H1 (cell line): ENCODE measurements around the gene LRP5. TPM values are rescaled to one million over a fixed set of nuclear protein-coding genes. Genes with fewer than 3 reads are reported as not detected.

Source experiments
- CTCF ChIA-PET: fragments of 300-600 bp; sonication (Branson Sonifier 250); formaldehyde crosslinking; loops from one replicate; lab custom pipeline; 2021; ENCODE audit not compliant: partially characterized antibody; lab: Charles Lee
- POLR2A ChIA-PET: fragments of 300-600 bp; sonication (Branson Sonifier 250); formaldehyde crosslinking; loops from one replicate; lab custom pipeline; 2021; ENCODE audit warnings: inconsistent platforms; ENCODE audit not compliant: partially characterized antibody; lab: Charles Lee
- DNase-seq, 2 experiments: peaks; one replicate each; pipeline versions ENCODE4 v3.0.0 to v3.0.0-alpha.2; 2010 to 2022; ENCODE audit warnings: low spot score in 2 of 2, low read depth in 1 of 2, mixed read lengths in 1 of 2
- FAIRE-seq: peaks from 2 replicates; lab custom pipeline; 2011; peaks lifted over from hg19 to GRCh38; lab: Jason Lieb, UNC
- H2AFZ ChIP-seq: 2 replicates; pipeline ENCODE4 v1.8.1; 2012; ENCODE audit warnings: low read length, inconsistent platforms
- H2AK5ac ChIP-seq: 2 replicates; pipeline ENCODE4 v1.6.1; 2013; ENCODE audit warnings: low read depth, low read length
- H2BK120ac ChIP-seq: replicated peaks from 2 replicates; pipeline ENCODE3; 2013; ENCODE audit warnings: low read depth, low read length, inconsistent platforms
- H2BK12ac ChIP-seq: 2 replicates; pipeline ENCODE4 v1.6.1; 2013; ENCODE audit warnings: low read depth, low read length
- H2BK15ac ChIP-seq: 2 replicates; pipeline ENCODE4 v1.6.1; 2013; ENCODE audit warnings: low read length
- H2BK20ac ChIP-seq: 2 replicates; pipeline ENCODE4 v1.6.1; 2013; ENCODE audit warnings: low read length
- H2BK5ac ChIP-seq: 2 replicates; pipeline ENCODE4 v1.6.1; 2013; ENCODE audit warnings: low read depth, low read length
- H3K14ac ChIP-seq: 2 replicates; pipeline ENCODE4 v1.6.1; 2013; ENCODE audit warnings: inconsistent platforms; ENCODE audit not compliant: insufficient read length
- H3K18ac ChIP-seq: 2 replicates; pipeline ENCODE4 v1.6.1; 2013; ENCODE audit warnings: low read length; ENCODE audit errors: extremely low read depth
- H3K23ac ChIP-seq: 2 replicates; pipeline ENCODE4 v1.6.1; 2013; ENCODE audit warnings: inconsistent platforms; ENCODE audit not compliant: insufficient read length
- H3K23me2 ChIP-seq: 2 replicates; pipeline ENCODE4 v1.6.1; 2013; ENCODE audit warnings: low read depth, low read length
- H3K27ac ChIP-seq: 2 replicates; pipeline ENCODE4 v1.6.1; 2011; ENCODE audit warnings: low read depth, low read length, inconsistent platforms
- H3K27me3 ChIP-seq, 4 experiments: replicated peaks in 1 of 4; 1 replicate in 1 of 4; 2 replicates in 3 of 4; pipeline versions ENCODE4 v1.6.1 to v1.8.1; 2011 to 2013; ENCODE audit warnings: low read length in 3 of 4, mild to moderate bottlenecking in 3 of 4, inconsistent platforms in 2 of 4, mixed read lengths in 2 of 4, moderate library complexity in 1 of 4; ENCODE audit not compliant: control insufficient read depth in 3 of 4, insufficient read depth in 3 of 4; ENCODE audit errors: extremely low read depth in 1 of 4
- H3K36me3 ChIP-seq, 4 experiments: 2 replicates each; pipeline versions ENCODE4 v1.6.1 to v1.8.1; 2011 to 2013; ENCODE audit warnings: mild to moderate bottlenecking in 4 of 4, low read length in 3 of 4, moderate library complexity in 2 of 4, control low read depth in 1 of 4, inconsistent platforms in 1 of 4; ENCODE audit not compliant: insufficient read depth in 4 of 4, control insufficient read depth in 2 of 4
- H3K4ac ChIP-seq: replicated peaks from 2 replicates; pipeline ENCODE3; 2013; ENCODE audit warnings: low read length, low read depth, mixed read lengths, inconsistent platforms; ENCODE audit not compliant: insufficient read length
- H3K4me1 ChIP-seq, 4 experiments: replicated peaks in 1 of 4; 1 replicate in 1 of 4; 2 replicates in 3 of 4; pipeline versions ENCODE4 v1.6.1 to v1.8.1; 2011 to 2013; ENCODE audit warnings: low read length in 3 of 4, inconsistent platforms in 2 of 4, mixed read lengths in 1 of 4; ENCODE audit not compliant: insufficient read depth in 4 of 4, control insufficient read depth in 3 of 4
- H3K4me2 ChIP-seq, 2 experiments: 2 replicates each; pipeline versions ENCODE4 v1.6.1 to v1.8.1; 2011 to 2013; ENCODE audit warnings: low read depth in 2 of 2, low read length in 2 of 2, control low read depth in 1 of 2, inconsistent platforms in 1 of 2, mild to moderate bottlenecking in 1 of 2; ENCODE audit not compliant: insufficient read depth in 1 of 2
- H3K4me3 ChIP-seq, 4 experiments: fragments of 200-600, 300-600 bp in 1 of 4; sonication (generic), shearing (Covaris generic), sonication (Bioruptor Twin) in 1 of 4; 2 replicates each; pipeline versions ENCODE4 v1.5.1 to v1.8.1; 2011 to 2016; ENCODE audit warnings: low read length in 4 of 4, low read depth in 3 of 4, control low read depth in 2 of 4, inconsistent platforms in 2 of 4, mild to moderate bottlenecking in 2 of 4, mixed read lengths in 1 of 4, moderate library complexity in 1 of 4; ENCODE audit not compliant: insufficient read depth in 2 of 4; ENCODE audit errors: extremely low read depth in 1 of 4
- H3K56ac ChIP-seq: replicated peaks from 2 replicates; pipeline ENCODE3; 2013; ENCODE audit warnings: low read depth, mild to moderate bottlenecking, mixed read lengths, low read length, inconsistent platforms; ENCODE audit not compliant: insufficient read length
- H3K79me1 ChIP-seq: 2 replicates; pipeline ENCODE4 v1.6.1; 2013; ENCODE audit warnings: low read depth, low read length, control low read depth
- H3K79me2 ChIP-seq, 2 experiments: 2 replicates each; pipeline versions ENCODE4 v1.6.1 to v1.8.1; 2012 to 2013; ENCODE audit warnings: low read length in 2 of 2, mild to moderate bottlenecking in 2 of 2, inconsistent platforms in 1 of 2; ENCODE audit not compliant: insufficient read depth in 2 of 2, control insufficient read depth in 1 of 2
- H3K9ac ChIP-seq, 4 experiments: replicated peaks in 1 of 4; 1 replicate in 1 of 4; 2 replicates in 3 of 4; pipeline versions ENCODE4 v1.6.1 to v1.8.1; 2011 to 2013; ENCODE audit warnings: low read depth in 3 of 4, low read length in 3 of 4, control low read depth in 2 of 4, mild to moderate bottlenecking in 2 of 4, moderate library complexity in 2 of 4, inconsistent platforms in 1 of 4; ENCODE audit errors: extremely low read depth in 1 of 4
- H3K9me3 ChIP-seq, 2 experiments: 2 replicates each; pipeline versions ENCODE4 v1.6.1 to v1.8.1; 2012 to 2013; ENCODE audit warnings: mild to moderate bottlenecking in 2 of 2, moderate library complexity in 2 of 2, control low read depth in 1 of 2, inconsistent platforms in 1 of 2, low read depth in 1 of 2, low read length in 1 of 2, mixed read lengths in 1 of 2; ENCODE audit not compliant: insufficient read depth in 2 of 2
- H4K20me1 ChIP-seq, 2 experiments: replicated peaks in 1 of 2; 2 replicates each; pipeline versions ENCODE3 to v1.8.1; 2011 to 2013; ENCODE audit warnings: inconsistent platforms in 2 of 2, low read length in 2 of 2, mild to moderate bottlenecking in 1 of 2; ENCODE audit not compliant: insufficient read depth in 2 of 2, control insufficient read depth in 1 of 2
- H4K5ac ChIP-seq: 2 replicates; pipeline ENCODE4 v1.6.1; 2013; ENCODE audit warnings: low read length, low read depth, mixed read lengths, inconsistent platforms; ENCODE audit not compliant: insufficient read length
- H4K8ac ChIP-seq: 2 replicates; pipeline ENCODE4 v1.8.0; 2013; ENCODE audit warnings: mild to moderate bottlenecking, moderate library complexity, low read length, inconsistent platforms; ENCODE audit not compliant: insufficient read depth; ENCODE audit errors: extremely low read depth
- H4K91ac ChIP-seq: replicated peaks from 2 replicates; pipeline ENCODE3; 2013; ENCODE audit warnings: low read length, mixed read lengths, inconsistent platforms; ENCODE audit not compliant: insufficient read length
- RXRA ChIP-seq: IDR thresholded peaks from 2 replicates; pipeline ENCODE4 v1.6.1; 2011; ENCODE audit warnings: low read depth, mild to moderate bottlenecking, low read length, moderate library complexity; ENCODE audit not compliant: insufficient read depth
- WGBS, 2 experiments: shearing (Covaris generic) in 1 of 2; methylation state at CpG; one replicate each; pipeline versions ENCODE4 v1.1.6 to v1.1.7; 2013 to 2015; ENCODE audit warnings: low lambda C conversion rate in 2 of 2, mixed read lengths in 2 of 2, inconsistent platforms in 1 of 2, low coverage in 1 of 2, missing lambda C conversion rate in 1 of 2; ENCODE audit not compliant: insufficient replicate concordance in 2 of 2, insufficient coverage in 1 of 2, insufficient read length in 1 of 2; ENCODE audit errors: extremely low coverage in 1 of 2, missing lambda C conversion rate in 1 of 2; 5-methylcytosine and 5-hydroxymethylcytosine counted together
- polyA plus RNA-seq, 7 experiments: library from polyadenylated mRNA; depleted of rRNA in 3 of 7; stranded (reverse) in 5 of 7; unstranded in 2 of 7; fragments of >200 nt in 5 of 7; fragments of 200-250 nt in 2 of 7; gene quantifications; 1 replicate in 5 of 7; 2 replicates in 1 of 7; 4 replicates in 1 of 7; pipeline versions ENCODE4 v1.2.1 to v1.2.3, GENCODE V29; 2011 to 2013; ENCODE audit warnings: missing spikeins in 2 of 7, mixed read lengths in 2 of 7
- total RNA-seq: library from RNA; stranded (reverse); fragmentation: NEBNext Ultra II Directional; extraction: Animal tissue kit (Norgen Biotek cat#: 25700); gene quantifications from 2 replicates; pipeline ENCODE4 v1.2.1, GENCODE V29; 2021

LRP5 gene
- total and polyA plus RNA-seq, 2 of the 8 experiments (the other 6 are each of a cell fraction or from before 2014, with no cell fraction given) = 19.0 to 38.9 TPM

DNA sequence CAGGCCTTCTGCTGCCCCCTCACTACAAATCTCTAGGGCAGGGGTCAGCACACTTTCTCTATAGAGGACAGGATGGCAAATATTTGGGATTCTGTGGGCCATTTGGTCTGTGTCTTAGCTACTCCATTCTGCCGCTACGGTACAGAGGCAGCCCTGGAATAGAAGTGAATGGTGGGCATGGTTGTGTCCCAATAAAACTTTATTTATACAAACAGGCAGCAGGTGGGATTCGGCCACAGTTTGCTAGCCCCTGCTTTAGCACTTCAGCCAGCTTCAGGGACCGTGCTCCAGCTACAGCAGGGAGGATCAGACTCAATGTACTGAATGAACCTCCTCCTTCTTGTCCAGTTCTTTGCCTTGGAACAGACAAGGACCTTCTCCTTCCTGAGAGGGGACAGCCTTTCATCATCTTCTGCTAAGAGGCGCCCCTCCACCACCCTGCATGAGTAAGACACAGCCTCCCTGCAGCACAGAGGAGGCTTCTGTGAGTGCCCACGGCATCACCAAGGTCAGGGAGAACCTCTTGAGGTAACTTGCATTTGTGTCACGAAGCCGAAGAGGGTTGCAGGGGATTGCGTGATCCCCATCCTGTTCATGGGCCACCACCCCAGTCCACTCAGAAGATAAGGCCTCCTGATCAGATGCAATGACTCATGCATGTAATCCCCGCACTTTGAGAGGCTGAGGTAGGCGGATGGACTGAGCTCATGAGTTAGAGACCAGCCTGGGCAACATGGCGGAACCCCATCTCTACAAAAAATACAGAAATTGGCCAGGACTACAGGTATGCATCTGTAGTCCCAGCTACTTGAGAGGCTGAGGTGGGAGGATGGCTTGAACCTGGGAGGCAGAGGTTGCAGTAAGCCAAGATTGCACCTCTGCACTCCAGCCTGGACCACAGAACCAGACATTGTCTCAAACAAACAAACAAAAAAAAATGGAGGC, 45.2 kb upstream of the LRP5 start:
- Histone ChIP-seq H3K23ac (no peak overlapping the region), H2BK15ac (no peak overlapping the region), H2BK120ac (no peak overlapping the region), H4K20me1 (peaks cover 4 to 10% of the 10 kb centered on the region in 2 experiments), H2BK20ac (no peak overlapping the region), H3K14ac (no peak overlapping the region), H3K23me2 (peaks cover 8% of the 10 kb centered on the region; the same call in 1 of the 2 replicates), H3K4ac (no peak overlapping the region), H2AFZ (no peak overlapping the region), H3K4me1 (peaks cover 0 to 3% (median 1%) of the 10 kb centered on the region in 4 experiments; a peak in 3 of 7 replicates), H3K18ac (no peak overlapping the region), H3K4me3 (no peak overlapping the region), H3K79me2 (peaks cover 0 to 21% of the 10 kb centered on the region in 2 experiments; a peak in 3 of 4 replicates), H3K79me1 (peaks cover 12% of the 10 kb centered on the region), H3K56ac (no peak overlapping the region), H3K36me3 (peaks cover 15 to 38% (median 33%) of the 10 kb centered on the region in 4 experiments), H3K9me3 (no peaks in the 10 kb centered on the region), H3K4me2 (no peak overlapping the region), H2AK5ac (no peak overlapping the region), H4K8ac (no peak overlapping the region), H3K9ac (no peak overlapping the region), H2BK12ac (no peak overlapping the region), H3K27me3 (no peaks in the 10 kb centered on the region), H2BK5ac (no peak overlapping the region), H3K27ac (no peak overlapping the region), H4K5ac (no peak overlapping the region), H4K91ac (no peak overlapping the region)
- no peak for DNase-seq
- FAIRE-seq = no peak
- CTCF ChIA-PET = interaction anchor here (1.8 to 5.2 kb wide), 3 partner anchors 10 to 31 kb away, joined by 5 to 24 read pairs (median 21); no protein-coding TSS in a partner anchor
- POLR2A ChIA-PET = interaction anchor here (0.9 to 2.1 kb wide), 2 partner anchors 9 to 25 kb away, joined by 4 to 9 read pairs; no protein-coding TSS in a partner anchor
- 88% methylated on average over 12 of the region's 12 CpGs; no CpG with 5 or more reads in 1 of the 2 experiments for WGBS, 2 experiments
- no peak for TF ChIP-seq RXRA
